ENCODE data around the gene OLFM4. TPM values are rescaled to one million over a fixed set of nuclear protein-coding genes. Genes with fewer than 3 reads are reported as not detected.

Gene OLFM4
- total and polyA plus RNA-seq, 2 of the 8 experiments (the other 6 are each of a cell fraction or from before 2014, with no cell fraction given): not detected

DNA sequence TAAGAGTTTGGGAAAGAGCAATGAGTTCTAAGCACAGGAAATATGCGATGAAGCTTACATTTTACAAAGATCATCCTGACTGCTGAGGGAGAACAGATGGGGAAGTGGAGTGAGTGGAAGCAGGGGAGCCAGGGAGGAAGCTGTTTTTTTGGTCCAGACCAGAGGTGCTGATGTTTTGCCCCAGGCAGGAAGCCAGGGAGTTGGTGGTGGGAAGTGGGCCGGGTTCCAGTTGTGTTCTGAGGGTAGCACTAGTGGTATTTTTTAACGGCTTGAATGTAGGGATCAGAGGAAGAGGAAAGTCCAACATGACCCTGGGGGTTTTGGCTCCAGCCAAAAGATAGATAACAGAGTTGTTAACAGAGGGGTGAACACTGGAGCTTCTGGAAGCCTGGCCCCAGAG, 20.7 kb upstream of the OLFM4 start (continued):
- TF ChIP-seq, protein P1, sequence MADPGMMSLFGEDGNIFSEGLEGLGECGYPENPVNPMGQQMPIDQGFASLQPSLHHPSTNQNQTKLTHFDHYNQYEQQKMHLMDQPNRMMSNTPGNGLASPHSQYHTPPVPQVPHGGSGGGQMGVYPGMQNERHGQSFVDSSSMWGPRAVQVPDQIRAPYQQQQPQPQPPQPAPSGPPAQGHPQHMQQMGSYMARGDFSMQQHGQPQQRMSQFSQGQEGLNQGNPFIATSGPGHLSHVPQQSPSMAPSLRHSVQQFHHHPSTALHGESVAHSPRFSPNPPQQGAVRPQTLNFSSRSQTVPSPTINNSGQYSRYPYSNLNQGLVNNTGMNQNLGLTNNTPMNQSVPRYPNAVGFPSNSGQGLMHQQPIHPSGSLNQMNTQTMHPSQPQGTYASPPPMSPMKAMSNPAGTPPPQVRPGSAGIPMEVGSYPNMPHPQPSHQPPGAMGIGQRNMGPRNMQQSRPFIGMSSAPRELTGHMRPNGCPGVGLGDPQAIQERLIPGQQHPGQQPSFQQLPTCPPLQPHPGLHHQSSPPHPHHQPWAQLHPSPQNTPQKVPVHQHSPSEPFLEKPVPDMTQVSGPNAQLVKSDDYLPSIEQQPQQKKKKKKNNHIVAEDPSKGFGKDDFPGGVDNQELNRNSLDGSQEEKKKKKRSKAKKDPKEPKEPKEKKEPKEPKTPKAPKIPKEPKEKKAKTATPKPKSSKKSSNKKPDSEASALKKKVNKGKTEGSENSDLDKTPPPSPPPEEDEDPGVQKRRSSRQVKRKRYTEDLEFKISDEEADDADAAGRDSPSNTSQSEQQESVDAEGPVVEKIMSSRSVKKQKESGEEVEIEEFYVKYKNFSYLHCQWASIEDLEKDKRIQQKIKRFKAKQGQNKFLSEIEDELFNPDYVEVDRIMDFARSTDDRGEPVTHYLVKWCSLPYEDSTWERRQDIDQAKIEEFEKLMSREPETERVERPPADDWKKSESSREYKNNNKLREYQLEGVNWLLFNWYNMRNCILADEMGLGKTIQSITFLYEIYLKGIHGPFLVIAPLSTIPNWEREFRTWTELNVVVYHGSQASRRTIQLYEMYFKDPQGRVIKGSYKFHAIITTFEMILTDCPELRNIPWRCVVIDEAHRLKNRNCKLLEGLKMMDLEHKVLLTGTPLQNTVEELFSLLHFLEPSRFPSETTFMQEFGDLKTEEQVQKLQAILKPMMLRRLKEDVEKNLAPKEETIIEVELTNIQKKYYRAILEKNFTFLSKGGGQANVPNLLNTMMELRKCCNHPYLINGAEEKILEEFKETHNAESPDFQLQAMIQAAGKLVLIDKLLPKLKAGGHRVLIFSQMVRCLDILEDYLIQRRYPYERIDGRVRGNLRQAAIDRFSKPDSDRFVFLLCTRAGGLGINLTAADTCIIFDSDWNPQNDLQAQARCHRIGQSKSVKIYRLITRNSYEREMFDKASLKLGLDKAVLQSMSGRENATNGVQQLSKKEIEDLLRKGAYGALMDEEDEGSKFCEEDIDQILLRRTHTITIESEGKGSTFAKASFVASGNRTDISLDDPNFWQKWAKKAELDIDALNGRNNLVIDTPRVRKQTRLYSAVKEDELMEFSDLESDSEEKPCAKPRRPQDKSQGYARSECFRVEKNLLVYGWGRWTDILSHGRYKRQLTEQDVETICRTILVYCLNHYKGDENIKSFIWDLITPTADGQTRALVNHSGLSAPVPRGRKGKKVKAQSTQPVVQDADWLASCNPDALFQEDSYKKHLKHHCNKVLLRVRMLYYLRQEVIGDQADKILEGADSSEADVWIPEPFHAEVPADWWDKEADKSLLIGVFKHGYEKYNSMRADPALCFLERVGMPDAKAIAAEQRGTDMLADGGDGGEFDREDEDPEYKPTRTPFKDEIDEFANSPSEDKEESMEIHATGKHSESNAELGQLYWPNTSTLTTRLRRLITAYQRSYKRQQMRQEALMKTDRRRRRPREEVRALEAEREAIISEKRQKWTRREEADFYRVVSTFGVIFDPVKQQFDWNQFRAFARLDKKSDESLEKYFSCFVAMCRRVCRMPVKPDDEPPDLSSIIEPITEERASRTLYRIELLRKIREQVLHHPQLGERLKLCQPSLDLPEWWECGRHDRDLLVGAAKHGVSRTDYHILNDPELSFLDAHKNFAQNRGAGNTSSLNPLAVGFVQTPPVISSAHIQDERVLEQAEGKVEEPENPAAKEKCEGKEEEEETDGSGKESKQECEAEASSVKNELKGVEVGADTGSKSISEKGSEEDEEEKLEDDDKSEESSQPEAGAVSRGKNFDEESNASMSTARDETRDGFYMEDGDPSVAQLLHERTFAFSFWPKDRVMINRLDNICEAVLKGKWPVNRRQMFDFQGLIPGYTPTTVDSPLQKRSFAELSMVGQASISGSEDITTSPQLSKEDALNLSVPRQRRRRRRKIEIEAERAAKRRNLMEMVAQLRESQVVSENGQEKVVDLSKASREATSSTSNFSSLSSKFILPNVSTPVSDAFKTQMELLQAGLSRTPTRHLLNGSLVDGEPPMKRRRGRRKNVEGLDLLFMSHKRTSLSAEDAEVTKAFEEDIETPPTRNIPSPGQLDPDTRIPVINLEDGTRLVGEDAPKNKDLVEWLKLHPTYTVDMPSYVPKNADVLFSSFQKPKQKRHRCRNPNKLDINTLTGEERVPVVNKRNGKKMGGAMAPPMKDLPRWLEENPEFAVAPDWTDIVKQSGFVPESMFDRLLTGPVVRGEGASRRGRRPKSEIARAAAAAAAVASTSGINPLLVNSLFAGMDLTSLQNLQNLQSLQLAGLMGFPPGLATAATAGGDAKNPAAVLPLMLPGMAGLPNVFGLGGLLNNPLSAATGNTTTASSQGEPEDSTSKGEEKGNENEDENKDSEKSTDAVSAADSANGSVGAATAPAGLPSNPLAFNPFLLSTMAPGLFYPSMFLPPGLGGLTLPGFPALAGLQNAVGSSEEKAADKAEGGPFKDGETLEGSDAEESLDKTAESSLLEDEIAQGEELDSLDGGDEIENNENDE (IDR thresholded peaks at IDR 0.05; ENCODE audit: insufficient replicate concordance, low read length): no peak
